GM18861 (cell line): ENCODE measurements around the gene DNMBP.
"Not testable (repeated sequence)": the region's sequence is repeated elsewhere in the genome, so short reads cannot be mapped to it uniquely, and the experiment has no call there.

Source experiments
- ATAC-seq: cut with Tn5 transposase; IDR thresholded peaks from one replicate; pipeline ENCODE4 v1.9.1; 2021; ENCODE audit not compliant: unreplicated experiment

Gene DNMBP

GRCh38 chr10:99916776-99917175 lies 93.0 kb downstream of the DNMBP start:
- ATAC-seq, result no peak

GRCh38 chr10:99915414-99915813 lies 94.3 kb downstream of the DNMBP start:
- no peak for ATAC-seq

GRCh38 chr10:99914236-99914635 lies 95.5 kb downstream of the DNMBP start:
- no peak for ATAC-seq

- ATAC-seq, result no peak
These were observed 95.9 kb downstream of the DNMBP start for GRCh38 chr10:99913831-99914235.

- no peak for ATAC-seq
These were observed 97.7 kb downstream of the DNMBP start for GRCh38 chr10:99912041-99912440.

GRCh38 chr10:99908512-99908911 lies 101.2 kb downstream of the DNMBP start:
- no peak for ATAC-seq

- ATAC-seq, result no peak
These were observed 103.3 kb downstream of the DNMBP start for GRCh38 chr10:99906470-99906869.

GRCh38 chr10:99905971-99906370 lies 103.8 kb downstream of the DNMBP start:
- no peak for ATAC-seq

- ATAC-seq, result no peak
These were observed 113.9 kb downstream of the DNMBP start for GRCh38 chr10:99895867-99896266.

- not testable (repeated sequence) for ATAC-seq
These were observed 114.7 kb downstream of the DNMBP start for GRCh38 chr10:99895066-99895465.

GRCh38 chr10:99894613-99895012 lies 115.1 kb downstream of the DNMBP start:
- no peak for ATAC-seq

- ATAC-seq, result no peak
These were observed 121.1 kb downstream of the DNMBP start for GRCh38 chr10:99888622-99889021.

GRCh38 chr10:99883523-99883922 lies 126.2 kb downstream of the DNMBP start:
- no peak for ATAC-seq

- no peak for ATAC-seq
These were observed 128.4 kb downstream of the DNMBP start for GRCh38 chr10:99881371-99881770.

GRCh38 chr10:99880080-99880835 lies 129.5 kb downstream of the DNMBP start:
- no peak for ATAC-seq

- no peak for ATAC-seq
These were observed 134.3 kb downstream of the DNMBP start for GRCh38 chr10:99875473-99875872.

- no peak for ATAC-seq
These were observed 135.2 kb downstream of the DNMBP start for GRCh38 chr10:99874341-99875085.

GRCh38 chr10:99873846-99874245 lies 135.9 kb downstream of the DNMBP start:
- no peak for ATAC-seq

GRCh38 chr10:99872367-99873162 lies 137.2 kb downstream of the DNMBP start:
- ATAC-seq, result no peak

GRCh38 chr10:99870123-99870730 lies 139.5 kb downstream of the DNMBP start:
- no peak for ATAC-seq

GRCh38 chr10:99869581-99870122 lies 140.1 kb downstream of the DNMBP start:
- no peak for ATAC-seq
